Cerebellar nuclear complex (tissue), 1 donor: ENCODE measurements around the gene ARFGEF2.
"Not testable (repeated sequence)": the region's sequence is repeated elsewhere in the genome, so short reads cannot be mapped to it uniquely, and the experiment has no call there.

Experiments used
- DNase-seq, 2 experiments: peaks; one replicate each; lab custom pipeline; 2025; lab: John Stamatoyannopoulos, UW

ARFGEF2 gene

GRCh38 chr20:48928832-48929725, 7.6 kb downstream of the ARFGEF2 start:
- DNase-seq, result no peak

- DNase-seq, result no peak
These were observed 8.5 kb downstream of the ARFGEF2 start for GRCh38 chr20:48930035-48930434.

- no peak for DNase-seq
These were observed 9.4 kb downstream of the ARFGEF2 start for GRCh38 chr20:48930878-48931277.

GRCh38 chr20:48931527-48932374, 10.2 kb downstream of the ARFGEF2 start:
- DNase-seq, result no peak

- no peak for DNase-seq
These were observed 10.9 kb downstream of the ARFGEF2 start for GRCh38 chr20:48932375-48932941.

GRCh38 chr20:48933017-48933766, 11.7 kb downstream of the ARFGEF2 start:
- DNase-seq, result no peak

- not testable (repeated sequence) for DNase-seq
These were observed 12.9 kb downstream of the ARFGEF2 start for GRCh38 chr20:48934273-48934877.

- DNase-seq, result not testable (repeated sequence)
These were observed 13.5 kb downstream of the ARFGEF2 start for GRCh38 chr20:48934966-48935365.

- not testable (repeated sequence) for DNase-seq
These were observed 14.7 kb downstream of the ARFGEF2 start for GRCh38 chr20:48936178-48936577.

- no peak for DNase-seq
These were observed 16.2 kb downstream of the ARFGEF2 start for GRCh38 chr20:48937674-48938073.

GRCh38 chr20:48938670-48939069, 17.2 kb downstream of the ARFGEF2 start:
- no peak for DNase-seq

GRCh38 chr20:48940170-48940569, 18.7 kb downstream of the ARFGEF2 start:
- no peak for DNase-seq

- no peak for DNase-seq
These were observed 20.0 kb downstream of the ARFGEF2 start for GRCh38 chr20:48941467-48941866.

- DNase-seq, result no peak
These were observed 21.2 kb downstream of the ARFGEF2 start for GRCh38 chr20:48942730-48943129.

- no peak for DNase-seq
These were observed 23.3 kb downstream of the ARFGEF2 start for GRCh38 chr20:48944663-48945297.

GRCh38 chr20:48945840-48946514, 24.5 kb downstream of the ARFGEF2 start:
- DNase-seq, result no peak

- no peak for DNase-seq
These were observed 27.1 kb downstream of the ARFGEF2 start for GRCh38 chr20:48948612-48949011.

- DNase-seq, result no peak
These were observed 28.0 kb downstream of the ARFGEF2 start for GRCh38 chr20:48949304-48950170.

- no peak for DNase-seq
These were observed 29.5 kb downstream of the ARFGEF2 start for GRCh38 chr20:48951041-48951440.
